GM19463 (cell line): ENCODE data around the gene PKD1L1.

Experiments
- ATAC-seq: cut with Tn5 transposase; IDR thresholded peaks from one replicate; pipeline ENCODE4 v1.9.1; 2021; ENCODE audit warnings: mild to moderate bottlenecking, moderate library complexity; ENCODE audit not compliant: unreplicated experiment

The PKD1L1 gene

GRCh38 chr7:47827351-47827756, 120.9 kb downstream of the PKD1L1 start:
- ATAC-seq = no peak

GRCh38 chr7:47826754-47827153, 121.5 kb downstream of the PKD1L1 start:
- no peak for ATAC-seq

GRCh38 chr7:47819607-47819920, 128.7 kb downstream of the PKD1L1 start:
- no peak for ATAC-seq

GRCh38 chr7:47818796-47819606, 129.3 kb downstream of the PKD1L1 start:
- peak; percentile 45 for ATAC-seq

- ATAC-seq = no peak
Measured at GRCh38 chr7:47817917-47818316, 130.3 kb downstream of the PKD1L1 start.

GRCh38 chr7:47816647-47817046, 131.6 kb downstream of the PKD1L1 start:
- ATAC-seq = no peak

GRCh38 chr7:47815867-47816266, 132.4 kb downstream of the PKD1L1 start:
- no peak for ATAC-seq

GRCh38 chr7:47814905-47815613, 133.2 kb downstream of the PKD1L1 start:
- ATAC-seq = no peak

- ATAC-seq = no peak
Measured at GRCh38 chr7:47813620-47814260, 134.5 kb downstream of the PKD1L1 start.

GRCh38 chr7:47812429-47813136, 135.7 kb downstream of the PKD1L1 start:
- ATAC-seq = no peak

- ATAC-seq = no peak
Measured at GRCh38 chr7:47811632-47812380, 136.5 kb downstream of the PKD1L1 start.

GRCh38 chr7:47809387-47809786, 138.9 kb downstream of the PKD1L1 start:
- ATAC-seq = no peak

- ATAC-seq = no peak
Measured at GRCh38 chr7:47808321-47808720, 139.9 kb downstream of the PKD1L1 start.

- ATAC-seq = no peak
Measured at GRCh38 chr7:47807756-47808155, 140.5 kb downstream of the PKD1L1 start.

- no peak for ATAC-seq
Measured at GRCh38 chr7:47807126-47807525, 141.1 kb downstream of the PKD1L1 start.

GRCh38 chr7:47806701-47807103, 141.6 kb downstream of the PKD1L1 start:
- no peak for ATAC-seq

- ATAC-seq = no peak
Measured at GRCh38 chr7:47804767-47805545, 143.3 kb downstream of the PKD1L1 start.

- ATAC-seq = no peak
Measured at GRCh38 chr7:47803846-47804245, 144.4 kb downstream of the PKD1L1 start.

- no peak for ATAC-seq
Measured at GRCh38 chr7:47803025-47803424, 145.2 kb downstream of the PKD1L1 start.

- ATAC-seq = no peak
Measured at GRCh38 chr7:47801423-47801822, 146.8 kb downstream of the PKD1L1 start.
